Activated CD4-positive, alpha-beta T cell treated with anti-CD3 and anti-CD28 coated beads, Interleukin-2, Interleukin-6, amounts not matched to agents 100 ng/mL and 50 ng/mL, durations not matched to agents 16 hours and 8 hours (primary cell): ENCODE measurements around the gene EIF4G1.
"Not testable (repeated sequence)": the region's sequence is repeated elsewhere in the genome, so short reads cannot be mapped to it uniquely, and the experiment has no call there.

Experiments used
- DNase-seq: peaks from one replicate; pipeline ENCODE4 v3.0.0-alpha.2; 2020

EIF4G1 gene

GRCh38 chr3:184335661-184336546 lies 21.5 kb downstream of the EIF4G1 start:
- peak; percentile 91 for DNase-seq

GRCh38 chr3:184336547-184337398 lies 22.4 kb downstream of the EIF4G1 start:
- no peak for DNase-seq

- DNase-seq, result no peak
Measured at GRCh38 chr3:184337399-184337714, 23.0 kb downstream of the EIF4G1 start, which contains the start of gene FAM131A. FAM131A (plus strand) TSS chr3:184337600; CDS start chr3:184337631, 31 bp downstream.

GRCh38 chr3:184337981-184338380 lies 23.6 kb downstream of the EIF4G1 start:
- DNase-seq, result no peak

- DNase-seq, result no peak
Measured at GRCh38 chr3:184338511-184338945, 24.1 kb downstream of the EIF4G1 start.

- DNase-seq, result no peak
Measured at GRCh38 chr3:184339001-184339400, 24.6 kb downstream of the EIF4G1 start.

GRCh38 chr3:184339451-184340135 lies 25.2 kb downstream of the EIF4G1 start:
- DNase-seq, result not testable (repeated sequence)

- DNase-seq, result no peak
Measured at GRCh38 chr3:184341925-184342324, 27.5 kb downstream of the EIF4G1 start.

GRCh38 chr3:184343200-184343876 lies 28.9 kb downstream of the EIF4G1 start:
- DNase-seq, result no peak

- no peak for DNase-seq
Measured at GRCh38 chr3:184344579-184345316, 30.3 kb downstream of the EIF4G1 start.

GRCh38 chr3:184345317-184346144 lies 31.1 kb downstream of the EIF4G1 start:
- DNase-seq, result peak; percentile 23

- DNase-seq, result no peak
Measured at GRCh38 chr3:184346480-184347190, 32.2 kb downstream of the EIF4G1 start.

- no peak for DNase-seq
Measured at GRCh38 chr3:184347321-184348056, 33.1 kb downstream of the EIF4G1 start.

GRCh38 chr3:184348057-184348382 lies 33.6 kb downstream of the EIF4G1 start:
- DNase-seq, result no peak

GRCh38 chr3:184349563-184350470 lies 35.4 kb downstream of the EIF4G1 start:
- no peak for DNase-seq

- no peak for DNase-seq
Measured at GRCh38 chr3:184350618-184351017, 36.2 kb downstream of the EIF4G1 start.

GRCh38 chr3:184351511-184352148 lies 37.2 kb downstream of the EIF4G1 start:
- DNase-seq, result no peak
